Measurements from ENCODE around the gene WNT5B. TPM values are rescaled to one million over a fixed set of nuclear protein-coding genes. Genes with fewer than 3 reads are reported as not detected.

WNT5B gene
- total and polyA plus RNA-seq, 9 of the 15 experiments (the other 6 are each of a cell fraction or from before 2014, with no cell fraction given), result 0.42 to 16.8 (median 5.4) TPM

- TF ChIP-seq ZNF134 (CRISPR knock-in tag; conservative IDR thresholded peaks at IDR 0.05) (no peak), ZFP36 (IDR thresholded peaks at IDR 0.05; ENCODE audit: low read depth, low read length, partially characterized antibody) (no peak), ZNF740 (CRISPR knock-in tag; IDR thresholded peaks at IDR 0.05) (no peak), ZNF740 (tag; IDR thresholded peaks at IDR 0.05) (no peak), PKNOX1 (IDR thresholded peaks at IDR 0.05) (0 out of 2 replicates have a peak, but pooled peaks have one; percentile 6), FOXP1 (CRISPR knock-in tag; IDR thresholded peaks at IDR 0.05) (0 out of 2 replicates have a peak, but pooled peaks have one; percentile 39), ZBTB1 (CRISPR knock-in tag; IDR thresholded peaks at IDR 0.05; ENCODE audit: borderline replicate concordance, low read depth) (peak; percentile 6; the same call in 1 of the 2 replicates), HNRNPK (IDR thresholded peaks at IDR 0.05; ENCODE audit: low read depth, low read length, poor library complexity, severe bottlenecking) (peak; percentile 6), CTCFL (IDR thresholded peaks at IDR 0.05; ENCODE audit: borderline replicate concordance, insufficient read depth, low read depth, low read length, poor library complexity, severe bottlenecking) (no peak), ASH1L (IDR thresholded peaks at IDR 0.05; ENCODE audit: borderline replicate concordance, low read depth, partially characterized antibody) (no peak), ZFX (CRISPR knock-in tag; IDR thresholded peaks at IDR 0.05) (peak; percentile 19; the same call in 1 of the 2 replicates), POLR2G (IDR thresholded peaks at IDR 0.05; ENCODE audit: low read depth, low read length) (peak; percentile 84), RBM17 (IDR thresholded peaks at IDR 0.05; ENCODE audit: borderline replicate concordance, low read depth, low read length) (no peak), NKRF (IDR thresholded peaks at IDR 0.05; ENCODE audit: borderline replicate concordance) (peak; percentile 25; the same call in 1 of the 2 replicates), POLR2A (conservative IDR thresholded peaks at IDR 0.05) (0 out of 2 replicates have a peak, but pooled peaks have one; percentile 45)
Measured at GRCh38 chr12:1691123-1692007, 62.3 kb downstream of the WNT5B start (continued).

All from K562 (cell line).